HepG2 (cell line): Measurements from ENCODE around the gene POLG2. TPM values are rescaled to one million over a fixed set of nuclear protein-coding genes. Genes with fewer than 3 reads are reported as not detected.

Experiments used
- ARID4A ChIP-seq: sonication (generic); formaldehyde crosslinking; IDR thresholded peaks from 2 replicates; pipeline ENCODE4 v1.5.0; 2020; ENCODE audit warnings: mild to moderate bottlenecking, missing genetic modification reagents, borderline replicate concordance
- DBP ChIP-seq: sonication (generic); formaldehyde crosslinking; IDR thresholded peaks from 2 replicates; pipeline ENCODE4 v1.4.0; 2020; ENCODE audit warnings: missing genetic modification reagents; ENCODE audit errors: not compliant biosample characterization
- DMTF1 ChIP-seq: sonication (generic); formaldehyde crosslinking; IDR thresholded peaks from 2 replicates; pipeline ENCODE4 v1.4.0; 2020; ENCODE audit warnings: mild to moderate bottlenecking, missing genetic modification reagents
- GMEB2 ChIP-seq: IDR thresholded peaks from 2 replicates; pipeline ENCODE4 v1.6.1; 2016; ENCODE audit warnings: missing biosample characterization, missing genetic modification reagents, low read depth
- GZF1 ChIP-seq: sonication (generic); formaldehyde crosslinking; IDR thresholded peaks from 2 replicates; pipeline ENCODE4 v1.5.1; 2020; ENCODE audit warnings: mild to moderate bottlenecking, missing genetic modification reagents
- HOXA5 ChIP-seq: sonication (generic); formaldehyde crosslinking; IDR thresholded peaks from 2 replicates; pipeline ENCODE4 v1.4.0; 2020; ENCODE audit warnings: missing genetic modification reagents
- MXD3 ChIP-seq: IDR thresholded peaks from 2 replicates; pipeline ENCODE4 v1.6.1; 2016; ENCODE audit warnings: mild to moderate bottlenecking, missing biosample characterization, missing genetic modification reagents
- NAIF1 ChIP-seq: sonication (generic); formaldehyde crosslinking; IDR thresholded peaks from 2 replicates; pipeline ENCODE4 v1.5.0; 2020; ENCODE audit warnings: mild to moderate bottlenecking, missing genetic modification reagents, borderline replicate concordance
- NFKBIZ ChIP-seq: IDR thresholded peaks from 2 replicates; pipeline ENCODE4 v1.6.1; 2018; ENCODE audit warnings: missing genetic modification reagents, missing compliant biosample characterization
- NR2F6 ChIP-seq, 2 experiments: IDR thresholded peaks; 2 replicates each; pipeline ENCODE4 v1.6.1; 2016; ENCODE audit warnings: antibody characterized with exemption in 1 of 2, mild to moderate bottlenecking in 1 of 2
- POGZ ChIP-seq: sonication (generic); formaldehyde crosslinking; IDR thresholded peaks from 2 replicates; pipeline ENCODE4 v1.4.0; 2020; ENCODE audit warnings: mild to moderate bottlenecking, missing genetic modification reagents
- PREB ChIP-seq: sonication (generic); formaldehyde crosslinking; IDR thresholded peaks from 2 replicates; pipeline ENCODE4 v1.4.0; 2020; ENCODE audit warnings: missing genetic modification reagents
- RFX5 ChIP-seq: IDR thresholded peaks from 2 replicates; pipeline ENCODE4 v1.6.1; 2011; ENCODE audit warnings: low read depth, low read length, improper control_type of control experiment
- TCF12 ChIP-seq, 2 experiments: fragments of 450-650 bp in 1 of 2; sonication (generic) in 1 of 2; formaldehyde crosslinking in 1 of 2; IDR thresholded peaks; 2 replicates each; pipeline versions ENCODE4 v1.6.1 to v1.8.0; 2017 to 2022; ENCODE audit warnings: antibody characterized with exemption in 1 of 2, mild to moderate bottlenecking in 1 of 2, missing genetic modification reagents in 1 of 2, moderate library complexity in 1 of 2
- ZNF468 ChIP-seq: sonication (generic); formaldehyde crosslinking; IDR thresholded peaks from 2 replicates; pipeline ENCODE4 v1.8.0; 2022; ENCODE audit warnings: mild to moderate bottlenecking, moderate library complexity, missing genetic modification reagents
- ZNF484 ChIP-seq: sonication (generic); formaldehyde crosslinking; IDR thresholded peaks from 2 replicates; pipeline ENCODE4 v1.5.1; 2020; ENCODE audit warnings: mild to moderate bottlenecking, low read depth, missing genetic modification reagents, borderline replicate concordance
- ZNF570 ChIP-seq: sonication (generic); formaldehyde crosslinking; IDR thresholded peaks from 2 replicates; pipeline ENCODE4 v1.4.0; 2020; ENCODE audit warnings: mild to moderate bottlenecking, missing genetic modification reagents, borderline replicate concordance
- ZNF670 ChIP-seq: sonication (generic); formaldehyde crosslinking; IDR thresholded peaks from 2 replicates; pipeline ENCODE4 v1.8.0; 2022; ENCODE audit warnings: mild to moderate bottlenecking, missing genetic modification reagents, borderline replicate concordance
- ZNF891 ChIP-seq: sonication (generic); formaldehyde crosslinking; IDR thresholded peaks from 2 replicates; pipeline ENCODE4 v1.5.0; 2020; ENCODE audit warnings: mild to moderate bottlenecking, missing genetic modification reagents
- polyA plus RNA-seq, 8 experiments: library from polyadenylated mRNA; depleted of rRNA in 3 of 8; stranded (reverse) in 7 of 8; unstranded in 1 of 8; fragments of >200 nt; fragmentation: Illumina TruSeq in 4 of 8; extraction: Trizol in 4 of 8; gene quantifications; 2 replicates each; pipeline versions ENCODE4 v1.2.1 to v1.2.3, GENCODE V29; 2011 to 2016; ENCODE audit warnings: low read depth in 4 of 8, missing spikeins in 1 of 8, mixed read lengths in 1 of 8; ENCODE audit not compliant: insufficient read depth in 1 of 8
- total RNA-seq, 5 experiments: library from RNA; depleted of rRNA; stranded (reverse); fragments of >200 nt; fragmentation: Illumina TruSeq; extraction: Trizol; gene quantifications; 2 replicates each; pipeline ENCODE4 v1.2.3, GENCODE V29; 2016; ENCODE audit warnings: low read depth in 1 of 5

POLG2 gene
- total and polyA plus RNA-seq, 2 of the 13 experiments (the other 11 are each of a cell fraction or from before 2014, with no cell fraction given), result 21.1 to 25.5 TPM

- TF ChIP-seq GMEB2 (peak; percentile 21; the same call in 1 of the 2 replicates), PREB (CRISPR knock-in tag) (0 out of 2 replicates have a peak, but pooled peaks have one; percentile 56), ZNF484 (CRISPR knock-in tag) (no peak), ZNF891 (CRISPR knock-in tag) (no peak), POGZ (CRISPR knock-in tag) (no peak), ARID4A (CRISPR knock-in tag) (no peak; the same call in 1 of the 2 replicates), NFKBIZ (no peak), HOXA5 (peak; percentile 15; the same call in 1 of the 2 replicates), NAIF1 (CRISPR knock-in tag) (peak; percentile 90), ZNF670 (CRISPR knock-in tag) (no peak), ZNF570 (CRISPR knock-in tag) (no peak), DBP (CRISPR knock-in tag) (no peak), RFX5 (no peak), TCF12 (IDR thresholded peaks at IDR 0.05) (no peak), TCF12 (CRISPR knock-in tag; IDR thresholded peaks at IDR 0.05) (peak; percentile 17; the same call in 1 of the 2 replicates), GZF1 (CRISPR knock-in tag) (no peak), NR2F6 (IDR thresholded peaks at IDR 0.05) (no peak), NR2F6 (CRISPR knock-in tag; IDR thresholded peaks at IDR 0.05) (0 out of 2 replicates have a peak, but pooled peaks have one; percentile 53), MXD3 (no peak; the same call in 1 of the 2 replicates), DMTF1 (CRISPR knock-in tag) (no peak), ZNF468 (CRISPR knock-in tag) (no peak)
These were observed 9.3 kb upstream of the POLG2 start, which contains the start of gene DDX5 (continued) for GRCh38 chr17:64506201-64506575.
